ENCODE measurements around the gene XCL2.
A peak's percentile ranks its signal among the peaks of the same experiment; 100 is the strongest.

The XCL2 gene

GRCh38 chr1:168568346-168568745, 24.5 kb upstream of the XCL2 start:
- DNase-seq (ENCODE audit: extremely low read depth, low read depth) = no peak
- TF ChIP-seq, protein P1, sequence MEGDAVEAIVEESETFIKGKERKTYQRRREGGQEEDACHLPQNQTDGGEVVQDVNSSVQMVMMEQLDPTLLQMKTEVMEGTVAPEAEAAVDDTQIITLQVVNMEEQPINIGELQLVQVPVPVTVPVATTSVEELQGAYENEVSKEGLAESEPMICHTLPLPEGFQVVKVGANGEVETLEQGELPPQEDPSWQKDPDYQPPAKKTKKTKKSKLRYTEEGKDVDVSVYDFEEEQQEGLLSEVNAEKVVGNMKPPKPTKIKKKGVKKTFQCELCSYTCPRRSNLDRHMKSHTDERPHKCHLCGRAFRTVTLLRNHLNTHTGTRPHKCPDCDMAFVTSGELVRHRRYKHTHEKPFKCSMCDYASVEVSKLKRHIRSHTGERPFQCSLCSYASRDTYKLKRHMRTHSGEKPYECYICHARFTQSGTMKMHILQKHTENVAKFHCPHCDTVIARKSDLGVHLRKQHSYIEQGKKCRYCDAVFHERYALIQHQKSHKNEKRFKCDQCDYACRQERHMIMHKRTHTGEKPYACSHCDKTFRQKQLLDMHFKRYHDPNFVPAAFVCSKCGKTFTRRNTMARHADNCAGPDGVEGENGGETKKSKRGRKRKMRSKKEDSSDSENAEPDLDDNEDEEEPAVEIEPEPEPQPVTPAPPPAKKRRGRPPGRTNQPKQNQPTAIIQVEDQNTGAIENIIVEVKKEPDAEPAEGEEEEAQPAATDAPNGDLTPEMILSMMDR (IDR thresholded peaks at IDR 0.05; ENCODE audit: low read depth, low read length) = no peak

DNA sequence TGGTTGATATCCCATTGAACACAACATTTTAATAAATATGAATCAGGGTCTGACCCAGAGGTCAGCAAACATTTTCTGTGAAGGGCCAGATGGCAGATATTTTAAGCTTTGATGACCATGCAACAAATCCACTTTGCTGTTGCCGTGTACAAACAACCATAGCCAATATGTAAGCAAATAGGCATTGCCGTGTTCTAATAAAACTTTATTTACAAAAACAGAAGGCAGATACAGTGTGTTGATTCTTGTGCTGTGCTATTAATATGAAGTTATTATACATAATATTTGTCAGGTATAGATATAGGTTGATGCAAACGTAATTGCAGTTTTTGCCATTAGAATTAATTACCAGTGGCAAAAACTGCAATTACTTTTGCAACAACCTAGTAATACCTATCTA, 23.8 kb upstream of the XCL2 start:
- no peak for DNase-seq (ENCODE audit: extremely low read depth, low read depth)
- TF ChIP-seq, protein P1 (IDR thresholded peaks at IDR 0.05; ENCODE audit: low read depth, low read length) = no peak

DNA sequence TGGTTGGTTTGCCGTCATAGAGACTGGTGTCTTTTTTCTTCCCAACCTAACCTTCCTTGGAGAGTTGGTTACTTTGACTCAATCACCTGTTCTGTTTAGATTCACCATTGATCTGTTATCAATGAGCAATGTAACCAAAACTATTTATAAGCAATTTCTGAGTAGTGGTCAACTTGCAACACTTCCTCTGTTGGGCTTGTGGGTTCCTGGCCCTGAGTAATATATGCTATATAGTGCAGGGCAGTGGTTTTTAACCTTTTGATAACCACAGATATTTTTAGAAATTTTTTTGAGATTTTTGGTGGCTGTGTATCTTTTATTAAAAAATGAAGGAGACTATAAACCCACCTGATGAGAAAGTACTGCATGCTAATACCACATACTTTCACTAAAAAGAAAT, 23.2 kb upstream of the XCL2 start:
- no peak for DNase-seq (ENCODE audit: extremely low read depth, low read depth)
- TF ChIP-seq, protein P1 (IDR thresholded peaks at IDR 0.05; ENCODE audit: low read depth, low read length) = no peak

GRCh38 chr1:168565825-168566224, 22.0 kb upstream of the XCL2 start:
- no peak for DNase-seq (ENCODE audit: extremely low read depth, low read depth)
- TF ChIP-seq, protein P1 (IDR thresholded peaks at IDR 0.05; ENCODE audit: low read depth, low read length) = no peak

GRCh38 chr1:168561989-168562388, 18.2 kb upstream of the XCL2 start:
- TF ChIP-seq, protein P1 (IDR thresholded peaks at IDR 0.05; ENCODE audit: low read depth, low read length) = no peak
- DNase-seq (ENCODE audit: extremely low read depth, low read depth) = no peak

- DNase-seq (ENCODE audit: extremely low read depth, low read depth) = no peak
- TF ChIP-seq, protein P1 (IDR thresholded peaks at IDR 0.05; ENCODE audit: low read depth, low read length) = no peak
These were observed 16.6 kb upstream of the XCL2 start for GRCh38 chr1:168560370-168560769.

- peak; percentile 16 for DNase-seq (ENCODE audit: extremely low read depth, low read depth)
- TF ChIP-seq, protein P1 (IDR thresholded peaks at IDR 0.05; ENCODE audit: low read depth, low read length) = no peak
These were observed 12.8 kb upstream of the XCL2 start for GRCh38 chr1:168556647-168557046.
